Fibroblast of lung (primary cell): ENCODE results near the gene SLC38A7. TPM values are rescaled to one million over a fixed set of nuclear protein-coding genes. Genes with fewer than 3 reads are reported as not detected.
A peak's percentile ranks its signal among the peaks of the same experiment; 100 is the strongest.
"Not testable (repeated sequence)": the region's sequence is repeated elsewhere in the genome, so short reads cannot be mapped to it uniquely, and the experiment has no call there.

Experiments used
- DNase-seq, 2 donors: peaks; one replicate each; pipeline versions ENCODE4 v3.0.0 to v3.0.0-alpha.2; 2010; ENCODE audit warnings: low read depth in 2 of 2
- H2AFZ ChIP-seq: 2 replicates; pipeline ENCODE4 v1.5.1; 2012; ENCODE audit warnings: low read length, control low read depth, inconsistent platforms
- H3K27ac ChIP-seq: 2 replicates; pipeline ENCODE4 v1.5.1; 2011; ENCODE audit warnings: low read length, control low read depth; ENCODE audit not compliant: insufficient read depth
- H3K27me3 ChIP-seq: 2 replicates; pipeline ENCODE4 v1.5.1; 2011; ENCODE audit warnings: mild to moderate bottlenecking, low read length; ENCODE audit not compliant: control insufficient read depth, insufficient read depth
- H3K36me3 ChIP-seq: 2 replicates; pipeline ENCODE4 v1.5.1; 2011; ENCODE audit warnings: low read length; ENCODE audit not compliant: control insufficient read depth, insufficient read depth
- H3K4me1 ChIP-seq: 2 replicates; pipeline ENCODE4 v1.5.1; 2011; ENCODE audit warnings: low read length; ENCODE audit not compliant: control insufficient read depth, insufficient read depth; ENCODE audit errors: extremely low read depth
- H3K4me2 ChIP-seq: 2 replicates; pipeline ENCODE4 v1.5.1; 2011; ENCODE audit warnings: low read length, control low read depth; ENCODE audit not compliant: insufficient read depth; ENCODE audit errors: extremely low read depth
- H3K4me3 ChIP-seq, 4 experiments: fragments of 200-600 bp in 1 of 4; sonication (generic) in 1 of 4; replicated peaks in 1 of 4; 2 replicates each; pipeline ENCODE4 v1.5.1; 2011 to 2016; ENCODE audit warnings: low read length in 4 of 4, low read depth in 3 of 4, mild to moderate bottlenecking in 3 of 4, control low read depth in 2 of 4, inconsistent platforms in 1 of 4, mixed read lengths in 1 of 4; ENCODE audit not compliant: insufficient read depth in 1 of 4; ENCODE audit errors: control extremely low read depth in 1 of 4
- H3K79me2 ChIP-seq: 2 replicates; pipeline ENCODE4 v1.5.1; 2012; ENCODE audit warnings: mild to moderate bottlenecking, low read length, inconsistent platforms; ENCODE audit not compliant: control insufficient read depth, insufficient read depth
- H3K9ac ChIP-seq: 2 replicates; pipeline ENCODE4 v1.5.1; 2011; ENCODE audit warnings: mild to moderate bottlenecking, low read length, control low read depth; ENCODE audit not compliant: insufficient read depth
- H3K9me3 ChIP-seq: 2 replicates; pipeline ENCODE4 v1.5.1; 2012; ENCODE audit warnings: low read depth, low read length; ENCODE audit not compliant: control insufficient read depth, insufficient read depth
- H4K20me1 ChIP-seq: 2 replicates; pipeline ENCODE4 v1.5.1; 2011; ENCODE audit warnings: low read length; ENCODE audit not compliant: control insufficient read depth, insufficient read depth; ENCODE audit errors: extremely low read depth
- EZH2 ChIP-seq: IDR thresholded peaks from 2 replicates; pipeline ENCODE4 v1.5.1; 2012; ENCODE audit warnings: low read length, control low read depth, mild to moderate bottlenecking; ENCODE audit errors: missing control alignments
- polyA plus RNA-seq, 2 donors: library from polyadenylated mRNA; depleted of rRNA in 1 of 2; stranded (reverse) in 1 of 2; unstranded in 1 of 2; fragments of >200 nt; gene quantifications; 2 replicates each; pipeline ENCODE4 v1.2.1, GENCODE V29; 2011 to 2012; ENCODE audit warnings: missing spikeins in 1 of 2
- total RNA-seq: library from RNA; depleted of rRNA; stranded (reverse); fragments of >200 nt; gene quantifications from 2 replicates; pipeline ENCODE4 v1.2.1, GENCODE V29; 2014
- TF ChIP-seq, protein P1 (sequence below), 2 donors: IDR thresholded peaks in 1 of 2; conservative IDR thresholded peaks in 1 of 2; 1 replicate in 1 of 2; 2 replicates in 1 of 2; pipeline ENCODE4 v1.5.1; 2011 to 2012; ENCODE audit warnings: low read length in 2 of 2, control low read depth in 1 of 2, inconsistent platforms in 1 of 2, low read depth in 1 of 2, mild to moderate bottlenecking in 1 of 2

The SLC38A7 gene
- total and polyA plus RNA-seq, 2 donors (not counting 1 experiment from before 2014, with no cell fraction given): 15.4 to 30.1 TPM

- H3K4me2 ChIP-seq: no peak overlapping the region
- H3K27me3 ChIP-seq: no peaks in the 10 kb centered on the region
- H3K9ac ChIP-seq: no peak overlapping the region
- TF ChIP-seq EZH2: no peak
- TF ChIP-seq, protein P1, sequence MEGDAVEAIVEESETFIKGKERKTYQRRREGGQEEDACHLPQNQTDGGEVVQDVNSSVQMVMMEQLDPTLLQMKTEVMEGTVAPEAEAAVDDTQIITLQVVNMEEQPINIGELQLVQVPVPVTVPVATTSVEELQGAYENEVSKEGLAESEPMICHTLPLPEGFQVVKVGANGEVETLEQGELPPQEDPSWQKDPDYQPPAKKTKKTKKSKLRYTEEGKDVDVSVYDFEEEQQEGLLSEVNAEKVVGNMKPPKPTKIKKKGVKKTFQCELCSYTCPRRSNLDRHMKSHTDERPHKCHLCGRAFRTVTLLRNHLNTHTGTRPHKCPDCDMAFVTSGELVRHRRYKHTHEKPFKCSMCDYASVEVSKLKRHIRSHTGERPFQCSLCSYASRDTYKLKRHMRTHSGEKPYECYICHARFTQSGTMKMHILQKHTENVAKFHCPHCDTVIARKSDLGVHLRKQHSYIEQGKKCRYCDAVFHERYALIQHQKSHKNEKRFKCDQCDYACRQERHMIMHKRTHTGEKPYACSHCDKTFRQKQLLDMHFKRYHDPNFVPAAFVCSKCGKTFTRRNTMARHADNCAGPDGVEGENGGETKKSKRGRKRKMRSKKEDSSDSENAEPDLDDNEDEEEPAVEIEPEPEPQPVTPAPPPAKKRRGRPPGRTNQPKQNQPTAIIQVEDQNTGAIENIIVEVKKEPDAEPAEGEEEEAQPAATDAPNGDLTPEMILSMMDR (conservative IDR thresholded peaks at IDR 0.05 in 1 of 2, IDR thresholded peaks at IDR 0.05 in 1 of 2; ENCODE audit: low read depth in 1 of 2, low read length in 2 of 2): no peak
- H4K20me1 ChIP-seq: no peaks in the 10 kb centered on the region
- H3K4me1 ChIP-seq: no peaks in the 10 kb centered on the region
- H3K4me3 ChIP-seq: no peak overlapping the region
- no peak for DNase-seq
- no peaks in the 10 kb centered on the region for H3K9me3 ChIP-seq
- no peaks in the 10 kb centered on the region for H3K79me2 ChIP-seq
- H3K36me3 ChIP-seq: peaks cover 7% of the 10 kb centered on the region
- H2AFZ ChIP-seq: no peak overlapping the region
- no peak overlapping the region for H3K27ac ChIP-seq
Observed at GRCh38 chr16:58670177-58670576, 14.4 kb downstream of the SLC38A7 start.

- Histone ChIP-seq H2AFZ (no peak overlapping the region), H3K36me3 (no peaks in the 10 kb centered on the region), H3K27ac (no peak overlapping the region), H3K9ac (no peak overlapping the region), H4K20me1 (no peaks in the 10 kb centered on the region), H3K27me3 (no peaks in the 10 kb centered on the region), H3K4me2 (no peak overlapping the region), H3K9me3 (no peaks in the 10 kb centered on the region), H3K4me1 (no peaks in the 10 kb centered on the region), H3K79me2 (no peaks in the 10 kb centered on the region), H3K4me3 (no peak overlapping the region)
- no peak for DNase-seq
- TF ChIP-seq EZH2: no peak
Observed at GRCh38 chr16:58665200-58665599, 19.4 kb downstream of the SLC38A7 start.

DNA sequence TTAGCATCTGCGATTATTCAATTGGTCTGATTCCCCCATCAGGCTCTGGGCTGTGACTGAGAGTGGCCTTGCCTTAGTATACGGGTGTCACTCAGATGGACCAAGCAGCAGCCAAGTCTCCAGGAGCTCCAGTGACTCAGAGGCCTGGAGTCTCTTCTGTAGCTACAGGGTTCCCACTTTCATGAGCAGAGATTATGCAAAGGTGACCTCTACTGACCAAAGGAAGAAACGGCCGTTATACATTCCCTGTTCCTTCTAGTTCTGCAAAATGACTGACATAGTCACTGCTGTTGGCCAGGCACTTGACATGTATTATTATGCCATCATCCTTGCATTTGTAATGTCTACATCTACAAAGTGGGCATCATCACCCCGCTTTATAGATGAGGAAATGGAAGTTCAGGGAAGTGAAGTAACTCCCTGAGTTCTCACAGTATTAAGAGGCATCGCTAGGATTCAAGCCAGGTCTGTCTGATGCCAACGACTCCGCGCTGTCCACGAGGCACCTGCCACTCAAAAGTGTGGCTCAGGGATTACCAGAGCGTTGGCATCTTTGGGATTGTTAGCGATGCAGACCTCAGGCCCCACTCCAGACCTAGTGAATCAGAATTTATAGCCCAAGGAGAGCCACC is 23.3 kb downstream of the SLC38A7 start:
- H2AFZ ChIP-seq: no peak overlapping the region
- no peaks in the 10 kb centered on the region for H3K4me1 ChIP-seq
- H3K4me2 ChIP-seq: no peak overlapping the region
- no peaks in the 10 kb centered on the region for H4K20me1 ChIP-seq
- no peaks in the 10 kb centered on the region for H3K36me3 ChIP-seq
- no peak for TF ChIP-seq EZH2
- TF ChIP-seq, protein P1 (conservative IDR thresholded peaks at IDR 0.05 in 1 of 2, IDR thresholded peaks at IDR 0.05 in 1 of 2; ENCODE audit: low read depth in 1 of 2, low read length in 2 of 2): peak; percentile 58 to 71
- H3K9me3 ChIP-seq: no peaks in the 10 kb centered on the region
- H3K9ac ChIP-seq: no peak overlapping the region
- H3K79me2 ChIP-seq: no peaks in the 10 kb centered on the region
- no peak overlapping the region for H3K4me3 ChIP-seq
- H3K27me3 ChIP-seq: no peaks in the 10 kb centered on the region
- no peak overlapping the region for H3K27ac ChIP-seq
- peak; percentile 84 to 87 for DNase-seq

DNA sequence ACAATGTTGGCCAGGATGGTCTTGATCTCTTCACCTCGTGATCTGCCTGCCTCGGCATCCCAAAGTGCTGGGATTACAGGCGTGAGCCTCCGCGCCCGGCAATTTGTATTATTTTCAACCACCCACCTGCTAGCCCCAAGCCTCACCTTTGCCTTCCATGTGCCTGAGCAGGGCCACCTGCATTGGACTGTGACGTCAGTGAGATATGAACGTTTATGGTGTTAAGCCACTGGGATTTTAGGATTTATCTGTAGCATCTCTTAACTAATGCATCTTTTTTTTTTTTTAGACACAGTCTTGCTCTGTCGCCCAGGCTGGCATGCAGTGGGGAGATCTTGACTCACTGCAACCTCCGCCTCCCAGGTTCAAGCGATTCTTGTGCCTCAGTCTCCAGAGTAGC is 24.7 kb downstream of the SLC38A7 start:
- not testable (repeated sequence) for H3K4me1 ChIP-seq, H3K4me3 ChIP-seq, H4K20me1 ChIP-seq, H3K27ac ChIP-seq, H3K27me3 ChIP-seq, DNase-seq, H3K9me3 ChIP-seq, H3K4me2 ChIP-seq, H3K36me3 ChIP-seq, H3K79me2 ChIP-seq, H3K9ac ChIP-seq, H2AFZ ChIP-seq
